Measurements from ENCODE around the gene PRKCZ.
A peak's percentile ranks its signal among the peaks of the same experiment; 100 is the strongest.

Gene PRKCZ

GRCh38 chr1:2213576-2214505 lies 163.6 kb downstream of the PRKCZ start:
- Histone ChIP-seq H3K36me3 (ENCODE audit: insufficient read depth, insufficient read length, low read length) (no peaks in the 10 kb centered on the region), H3K9ac (ENCODE audit: insufficient read length, low read depth) (peak overlapping the region; percentile 79), H3K27me3 (ENCODE audit: insufficient read depth, insufficient read length) (peaks cover 2% of the 10 kb centered on the region), H3K4me3 (ENCODE audit: insufficient read length, low read depth) (no peak overlapping the region), H3K4me1 (ENCODE audit: insufficient read depth, insufficient read length) (peaks cover 22% of the 10 kb centered on the region), H3K9me3 (ENCODE audit: insufficient read depth, low read length) (no peaks in the 10 kb centered on the region)
- no peak for DNase-seq (ENCODE audit: low read depth, low spot score)
- TF ChIP-seq YY1 (IDR thresholded peaks at IDR 0.05; ENCODE audit: insufficient read depth, insufficient read length), result no peak
- TF ChIP-seq SUZ12 (IDR thresholded peaks at IDR 0.05; ENCODE audit: extremely low read depth, insufficient read depth, insufficient read length), result no peak
- TF ChIP-seq ZNF274 (IDR thresholded peaks at IDR 0.05; ENCODE audit: low read depth, low read length), result no peak

- H3K27me3 ChIP-seq (ENCODE audit: insufficient read depth, insufficient read length), result peaks cover 3% of the 10 kb centered on the region
- no peak for TF ChIP-seq YY1 (IDR thresholded peaks at IDR 0.05; ENCODE audit: insufficient read depth, insufficient read length)
- H3K9ac ChIP-seq (ENCODE audit: insufficient read length, low read depth), result peak overlapping the region; percentile 50
- no peak overlapping the region for H3K4me3 ChIP-seq (ENCODE audit: insufficient read length, low read depth)
- no peak for DNase-seq (ENCODE audit: low read depth, low spot score)
- no peaks in the 10 kb centered on the region for H3K36me3 ChIP-seq (ENCODE audit: insufficient read depth, insufficient read length, low read length)
- no peaks in the 10 kb centered on the region for H3K9me3 ChIP-seq (ENCODE audit: insufficient read depth, low read length)
- H3K4me1 ChIP-seq (ENCODE audit: insufficient read depth, insufficient read length), result peaks cover 21% of the 10 kb centered on the region
Measured at GRCh38 chr1:2214541-2215241, 164.5 kb downstream of the PRKCZ start.

GRCh38 chr1:2215329-2215728 lies 165.1 kb downstream of the PRKCZ start:
- TF ChIP-seq SUZ12 (IDR thresholded peaks at IDR 0.05; ENCODE audit: extremely low read depth, insufficient read depth, insufficient read length) (no peak), ZNF274 (IDR thresholded peaks at IDR 0.05; ENCODE audit: low read depth, low read length) (no peak), YY1 (IDR thresholded peaks at IDR 0.05; ENCODE audit: insufficient read depth, insufficient read length) (no peak)
- no peaks in the 10 kb centered on the region for H3K36me3 ChIP-seq (ENCODE audit: insufficient read depth, insufficient read length, low read length)
- peaks cover 17% of the 10 kb centered on the region for H3K4me1 ChIP-seq (ENCODE audit: insufficient read depth, insufficient read length)
- DNase-seq (ENCODE audit: low read depth, low spot score), result no peak
- H3K4me3 ChIP-seq (ENCODE audit: insufficient read length, low read depth), result no peak overlapping the region
- no peaks in the 10 kb centered on the region for H3K9me3 ChIP-seq (ENCODE audit: insufficient read depth, low read length)
- peak overlapping the region; percentile 21 for H3K9ac ChIP-seq (ENCODE audit: insufficient read length, low read depth)
- peaks cover 3% of the 10 kb centered on the region for H3K27me3 ChIP-seq (ENCODE audit: insufficient read depth, insufficient read length)

GRCh38 chr1:2215909-2216766 lies 165.9 kb downstream of the PRKCZ start:
- Histone ChIP-seq H3K4me1 (ENCODE audit: insufficient read depth, insufficient read length) (peaks cover 15% of the 10 kb centered on the region), H3K4me3 (ENCODE audit: insufficient read length, low read depth) (no peak overlapping the region), H3K9ac (ENCODE audit: insufficient read length, low read depth) (no peak overlapping the region), H3K36me3 (ENCODE audit: insufficient read depth, insufficient read length, low read length) (no peaks in the 10 kb centered on the region), H3K27me3 (ENCODE audit: insufficient read depth, insufficient read length) (peaks cover 3% of the 10 kb centered on the region), H3K9me3 (ENCODE audit: insufficient read depth, low read length) (no peaks in the 10 kb centered on the region)
- no peak for DNase-seq (ENCODE audit: low read depth, low spot score)
- TF ChIP-seq ZNF274 (IDR thresholded peaks at IDR 0.05; ENCODE audit: low read depth, low read length) (no peak), YY1 (IDR thresholded peaks at IDR 0.05; ENCODE audit: insufficient read depth, insufficient read length) (no peak), SUZ12 (IDR thresholded peaks at IDR 0.05; ENCODE audit: extremely low read depth, insufficient read depth, insufficient read length) (no peak)

GRCh38 chr1:2216767-2217058 lies 166.5 kb downstream of the PRKCZ start:
- no peaks in the 10 kb centered on the region for H3K9me3 ChIP-seq (ENCODE audit: insufficient read depth, low read length)
- H3K36me3 ChIP-seq (ENCODE audit: insufficient read depth, insufficient read length, low read length), result no peaks in the 10 kb centered on the region
- no peak for DNase-seq (ENCODE audit: low read depth, low spot score)
- TF ChIP-seq SUZ12 (IDR thresholded peaks at IDR 0.05; ENCODE audit: extremely low read depth, insufficient read depth, insufficient read length) (no peak), YY1 (IDR thresholded peaks at IDR 0.05; ENCODE audit: insufficient read depth, insufficient read length) (no peak), ZNF274 (IDR thresholded peaks at IDR 0.05; ENCODE audit: low read depth, low read length) (no peak)
- peaks cover 3% of the 10 kb centered on the region for H3K27me3 ChIP-seq (ENCODE audit: insufficient read depth, insufficient read length)
- peaks cover 15% of the 10 kb centered on the region for H3K4me1 ChIP-seq (ENCODE audit: insufficient read depth, insufficient read length)
- H3K4me3 ChIP-seq (ENCODE audit: insufficient read length, low read depth), result no peak overlapping the region
- no peak overlapping the region for H3K9ac ChIP-seq (ENCODE audit: insufficient read length, low read depth)

- Histone ChIP-seq H3K4me3 (ENCODE audit: insufficient read length, low read depth) (no peak overlapping the region), H3K9ac (ENCODE audit: insufficient read length, low read depth) (no peak overlapping the region), H3K27me3 (ENCODE audit: insufficient read depth, insufficient read length) (peaks cover 5% of the 10 kb centered on the region), H3K9me3 (ENCODE audit: insufficient read depth, low read length) (no peaks in the 10 kb centered on the region), H3K36me3 (ENCODE audit: insufficient read depth, insufficient read length, low read length) (no peaks in the 10 kb centered on the region), H3K4me1 (ENCODE audit: insufficient read depth, insufficient read length) (peaks cover under 1% of the 10 kb centered on the region)
- TF ChIP-seq YY1 (IDR thresholded peaks at IDR 0.05; ENCODE audit: insufficient read depth, insufficient read length) (no peak), ZNF274 (IDR thresholded peaks at IDR 0.05; ENCODE audit: low read depth, low read length) (no peak), SUZ12 (IDR thresholded peaks at IDR 0.05; ENCODE audit: extremely low read depth, insufficient read depth, insufficient read length) (no peak)
- DNase-seq (ENCODE audit: low read depth, low spot score), result no peak
Measured at GRCh38 chr1:2221271-2221670, 171.1 kb downstream of the PRKCZ start.

Measured in NT2/D1 (cell line).